ENCODE data around the gene MPP7.

Gene MPP7

DNA sequence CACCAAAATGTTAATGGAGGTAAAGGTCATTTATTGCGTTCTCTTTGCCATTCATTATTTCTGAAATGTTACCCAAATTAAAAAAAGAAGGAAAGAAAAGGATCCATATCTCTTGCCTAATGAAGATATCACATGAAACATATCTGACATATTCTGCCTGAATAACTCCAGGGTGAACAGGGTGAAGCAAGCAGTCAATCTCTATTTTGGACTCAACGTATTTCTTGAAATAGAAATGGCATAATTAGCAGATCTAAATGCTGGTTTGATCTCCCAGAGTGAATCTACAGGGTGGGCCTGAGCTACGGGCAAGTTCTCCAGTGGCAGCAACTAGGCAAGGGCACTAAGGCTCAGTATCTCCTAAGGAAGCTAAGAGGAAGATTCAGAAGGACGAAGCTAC is 24.0 kb downstream of the MPP7 start:
- no peak for ATAC-seq (replicated peaks)
- no peak overlapping the region for H3K4me3 Mint-ChIP-seq
- no peaks in the 10 kb centered on the region for H3K9me3 Mint-ChIP-seq
- H3K4me1 Mint-ChIP-seq (ENCODE audit: low read depth in 2 of 2), result peaks cover 9 to 23% of the 10 kb centered on the region in 2 donors
- H3K36me3 Mint-ChIP-seq (ENCODE audit: insufficient read depth), result no peaks in the 10 kb centered on the region
- DNase-seq, result no peak
- no peak overlapping the region for H3K27ac Mint-ChIP-seq
- H3K27me3 Mint-ChIP-seq, result no peaks in the 10 kb centered on the region

DNA sequence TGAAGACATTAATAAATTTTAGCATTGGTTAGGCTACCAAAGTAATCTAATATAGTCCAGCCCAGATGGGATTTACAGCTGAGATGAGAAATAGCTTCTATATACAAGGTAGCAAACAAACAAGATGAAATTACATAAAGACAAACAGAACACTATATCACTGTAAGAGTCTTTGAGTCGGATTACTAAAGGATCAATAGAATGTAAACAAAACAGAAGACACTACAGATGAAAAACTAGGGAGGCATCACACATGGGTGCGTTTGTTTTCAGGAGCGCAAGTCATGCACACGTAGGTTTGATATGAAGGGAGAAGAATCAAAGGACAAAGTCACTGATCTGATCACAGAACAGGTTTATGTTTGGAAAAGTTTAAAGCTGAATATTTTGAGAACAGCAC is 26.5 kb downstream of the MPP7 start:
- DNase-seq, result no peak

DNA sequence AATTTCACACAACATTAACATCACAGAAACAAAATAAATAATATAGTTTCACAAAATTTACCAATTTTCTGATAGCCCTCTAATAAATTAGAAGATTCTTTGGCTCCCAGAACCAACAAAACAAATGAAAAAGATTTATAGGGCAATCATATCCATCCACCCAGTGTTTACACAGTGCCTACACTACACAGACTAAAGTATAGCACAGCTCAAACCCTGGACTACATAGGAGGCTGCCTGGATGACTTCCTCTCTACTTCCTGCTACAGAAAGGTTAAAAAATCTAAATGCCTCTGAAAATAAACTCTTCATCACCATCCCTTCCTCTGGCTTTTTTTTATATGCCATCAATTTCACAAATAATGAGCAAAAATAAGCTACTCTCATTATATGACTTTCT is 28.4 kb downstream of the MPP7 start:
- ATAC-seq (replicated peaks) (no peak), DNase-seq (no peak)
- Mint-ChIP-seq H3K27me3 (no peaks in the 10 kb centered on the region), H3K27ac (no peak overlapping the region), H3K36me3 (ENCODE audit: insufficient read depth) (no peaks in the 10 kb centered on the region), H3K4me3 (no peak overlapping the region), H3K4me1 (ENCODE audit: low read depth in 2 of 2) (peaks cover 9 to 26% of the 10 kb centered on the region in 2 donors), H3K9me3 (no peaks in the 10 kb centered on the region)

More for the DNA sequence above, 26.5 kb downstream of the MPP7 start:
- Mint-ChIP-seq H3K27me3 (no peaks in the 10 kb centered on the region), H3K4me1 (ENCODE audit: low read depth in 2 of 2) (peaks cover 11 to 27% of the 10 kb centered on the region in 2 donors), H3K4me3 (no peak overlapping the region), H3K36me3 (ENCODE audit: insufficient read depth) (no peaks in the 10 kb centered on the region), H3K9me3 (no peaks in the 10 kb centered on the region), H3K27ac (no peak overlapping the region)
- no peak for ATAC-seq (replicated peaks)

DNA sequence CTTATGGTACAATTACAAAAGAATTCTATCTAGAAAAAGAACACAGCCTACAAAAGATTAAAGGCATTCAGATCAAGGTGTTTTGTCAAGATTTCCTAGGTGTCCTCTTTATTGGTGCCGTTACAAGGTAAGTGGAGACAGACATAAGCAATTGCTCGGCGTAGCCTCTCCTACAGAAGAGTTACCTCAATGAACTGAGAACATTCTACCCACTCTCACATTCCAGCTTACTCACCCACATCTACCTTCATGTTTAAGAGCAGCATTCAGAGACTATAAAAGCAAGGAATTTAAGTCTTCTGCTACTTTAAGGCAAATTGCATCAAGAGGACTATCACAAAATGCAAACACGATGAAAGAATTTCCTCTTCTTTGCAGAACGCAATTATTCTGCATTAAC is 29.5 kb downstream of the MPP7 start:
- Mint-ChIP-seq H3K27ac (no peak overlapping the region), H3K9me3 (no peaks in the 10 kb centered on the region), H3K36me3 (ENCODE audit: insufficient read depth) (no peaks in the 10 kb centered on the region), H3K4me3 (no peak overlapping the region), H3K4me1 (ENCODE audit: low read depth in 2 of 2) (peaks cover 7 to 26% of the 10 kb centered on the region in 2 donors), H3K27me3 (no peaks in the 10 kb centered on the region)
- DNase-seq (no peak), ATAC-seq (replicated peaks) (no peak)

DNA sequence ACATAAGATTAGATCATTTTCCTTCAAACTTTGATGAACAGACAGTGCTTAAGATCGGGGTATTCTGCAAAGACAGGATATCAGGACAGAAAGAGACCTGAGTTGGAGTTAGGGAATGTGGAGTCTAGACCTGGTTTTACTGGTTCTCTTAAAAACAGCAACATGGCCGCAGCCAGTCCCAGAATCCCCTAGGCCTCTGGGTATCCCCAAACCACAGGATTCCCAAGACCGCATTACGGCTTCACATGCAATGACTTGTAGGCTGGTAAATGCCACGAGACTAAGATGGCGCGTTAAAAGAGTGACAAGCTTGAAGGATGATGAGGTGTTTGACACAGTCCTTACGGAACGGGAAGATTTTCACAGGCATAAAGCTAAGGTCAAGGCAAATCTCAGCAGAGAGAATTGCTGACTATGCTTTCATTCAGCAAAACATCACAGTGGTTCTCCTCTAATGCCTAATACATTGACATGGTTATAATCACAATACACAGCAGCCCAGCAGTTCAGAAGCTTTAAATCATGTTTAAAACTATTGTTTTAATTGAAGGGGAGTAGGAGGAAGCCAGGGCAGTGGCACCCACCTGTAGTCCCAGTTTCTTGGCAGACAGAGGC is 32.9 kb downstream of the MPP7 start:
- ATAC-seq (replicated peaks), result no peak
- Mint-ChIP-seq H3K27ac (no peak overlapping the region), H3K4me1 (ENCODE audit: low read depth in 2 of 2) (peaks cover 9 to 20% of the 10 kb centered on the region in 2 donors), H3K9me3 (no peaks in the 10 kb centered on the region), H3K36me3 (ENCODE audit: insufficient read depth) (no peaks in the 10 kb centered on the region), H3K4me3 (no peak overlapping the region), H3K27me3 (no peaks in the 10 kb centered on the region)
- no peak for DNase-seq

DNA sequence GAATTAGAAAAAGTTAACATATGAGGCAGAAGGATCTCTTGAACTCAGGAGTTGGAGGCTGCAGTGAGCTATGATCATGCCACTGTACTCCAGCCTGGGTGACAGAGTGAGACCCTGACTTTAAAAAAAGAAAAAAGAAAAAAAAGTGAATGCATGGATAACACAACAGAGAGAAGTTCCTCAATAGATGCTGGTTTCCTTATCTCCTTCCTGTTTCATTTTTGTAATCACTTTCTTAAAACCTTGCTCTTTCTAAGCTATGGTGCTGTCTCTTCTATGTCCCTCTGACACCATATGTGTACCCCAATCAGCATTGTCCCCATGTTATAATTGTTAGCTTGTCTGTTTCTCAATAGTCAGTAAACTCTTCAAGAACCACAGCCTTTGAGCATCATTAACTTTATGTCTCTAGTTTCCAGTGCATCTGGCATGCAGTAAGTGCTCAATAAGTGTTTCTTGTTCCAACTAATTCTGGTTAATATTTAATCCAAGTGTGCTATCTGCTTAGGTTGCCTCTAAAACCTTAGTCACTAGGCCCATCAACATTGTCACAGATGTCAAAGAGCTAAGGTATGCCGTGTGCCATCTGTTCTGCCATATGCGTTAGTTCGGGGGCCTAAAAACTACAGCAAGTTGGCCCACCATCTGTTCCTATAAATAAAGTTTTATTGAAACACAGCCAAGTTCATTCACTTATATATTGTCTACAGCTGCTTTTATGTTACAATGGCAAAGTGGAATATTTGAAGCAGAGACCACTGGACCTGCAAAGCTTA is 36.2 kb downstream of the MPP7 start:
- H3K9me3 Mint-ChIP-seq, result no peaks in the 10 kb centered on the region
- peaks cover 10 to 12% of the 10 kb centered on the region in 2 donors for H3K4me1 Mint-ChIP-seq (ENCODE audit: low read depth in 2 of 2)
- H3K36me3 Mint-ChIP-seq (ENCODE audit: insufficient read depth), result peaks cover 2% of the 10 kb centered on the region
- H3K4me3 Mint-ChIP-seq, result no peak overlapping the region
- H3K27ac Mint-ChIP-seq, result peak overlapping the region in 1 of 2 donors; percentile 44
- no peaks in the 10 kb centered on the region for H3K27me3 Mint-ChIP-seq
- DNase-seq, result no peak
- no peak for ATAC-seq (replicated peaks)

DNA sequence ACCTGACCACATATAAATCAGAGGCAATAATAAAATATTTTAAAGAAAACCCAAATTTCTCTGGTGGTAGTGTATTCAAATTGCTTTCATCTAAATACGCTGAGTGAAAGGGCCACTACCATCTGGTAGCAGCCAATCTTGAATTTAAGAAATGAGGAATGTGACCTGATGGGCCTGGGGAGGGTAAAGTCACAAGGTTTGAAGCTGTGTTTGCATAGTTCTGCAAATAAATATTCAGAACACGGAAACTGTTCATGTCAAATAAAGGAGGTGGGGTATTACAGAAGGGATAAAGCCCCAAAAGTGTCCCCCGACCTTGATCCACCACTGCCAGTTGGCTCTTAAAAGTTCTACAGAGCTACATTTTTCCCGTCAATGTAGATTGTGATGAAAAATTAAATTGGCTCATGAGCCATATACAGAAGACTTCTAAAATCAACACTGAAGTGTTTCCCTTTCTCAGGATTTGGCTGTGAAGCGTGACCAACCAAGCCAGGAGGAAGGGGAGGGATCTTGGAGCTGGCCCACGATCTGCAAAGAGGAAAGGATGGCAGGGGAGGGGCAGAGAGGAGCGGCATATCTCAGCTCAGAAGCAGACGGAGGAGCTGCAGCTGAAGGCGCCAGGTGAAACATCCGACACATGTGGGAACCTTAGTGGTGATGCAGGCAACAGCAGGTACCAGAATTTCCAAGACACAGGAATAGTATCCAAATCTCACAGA is 39.6 kb downstream of the MPP7 start:
- H3K27ac Mint-ChIP-seq, result peak overlapping the region; percentile 49 to 87
- H3K4me1 Mint-ChIP-seq (ENCODE audit: low read depth in 2 of 2), result peaks cover 16 to 18% of the 10 kb centered on the region in 2 donors
- peaks cover 2% of the 10 kb centered on the region for H3K36me3 Mint-ChIP-seq (ENCODE audit: insufficient read depth)
- DNase-seq, result no peak
- H3K27me3 Mint-ChIP-seq, result no peaks in the 10 kb centered on the region
- no peaks in the 10 kb centered on the region for H3K9me3 Mint-ChIP-seq
- H3K4me3 Mint-ChIP-seq, result no peak overlapping the region
- ATAC-seq (replicated peaks), result no peak

DNA sequence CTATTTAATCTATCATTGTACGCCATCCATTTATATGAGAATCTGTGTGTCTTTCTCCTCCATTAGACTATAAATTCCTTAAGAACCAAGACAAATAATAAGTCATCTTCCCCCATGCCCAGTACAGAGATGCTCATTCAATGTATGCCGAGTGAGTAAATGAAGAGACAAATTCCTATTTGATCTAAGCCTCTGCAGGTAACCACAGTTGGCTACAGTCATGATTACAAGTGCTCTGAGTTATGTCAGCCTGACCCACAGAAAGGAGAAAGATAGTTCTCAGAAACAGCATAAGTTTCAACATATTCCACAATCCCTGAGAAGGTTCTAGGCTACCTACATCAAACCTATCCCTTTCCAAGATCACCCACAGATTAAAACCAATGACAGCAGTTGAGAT is 46.1 kb downstream of the MPP7 start:
- no peaks in the 10 kb centered on the region for H3K9me3 Mint-ChIP-seq
- ATAC-seq (replicated peaks), result no peak
- DNase-seq, result no peak

DNA sequence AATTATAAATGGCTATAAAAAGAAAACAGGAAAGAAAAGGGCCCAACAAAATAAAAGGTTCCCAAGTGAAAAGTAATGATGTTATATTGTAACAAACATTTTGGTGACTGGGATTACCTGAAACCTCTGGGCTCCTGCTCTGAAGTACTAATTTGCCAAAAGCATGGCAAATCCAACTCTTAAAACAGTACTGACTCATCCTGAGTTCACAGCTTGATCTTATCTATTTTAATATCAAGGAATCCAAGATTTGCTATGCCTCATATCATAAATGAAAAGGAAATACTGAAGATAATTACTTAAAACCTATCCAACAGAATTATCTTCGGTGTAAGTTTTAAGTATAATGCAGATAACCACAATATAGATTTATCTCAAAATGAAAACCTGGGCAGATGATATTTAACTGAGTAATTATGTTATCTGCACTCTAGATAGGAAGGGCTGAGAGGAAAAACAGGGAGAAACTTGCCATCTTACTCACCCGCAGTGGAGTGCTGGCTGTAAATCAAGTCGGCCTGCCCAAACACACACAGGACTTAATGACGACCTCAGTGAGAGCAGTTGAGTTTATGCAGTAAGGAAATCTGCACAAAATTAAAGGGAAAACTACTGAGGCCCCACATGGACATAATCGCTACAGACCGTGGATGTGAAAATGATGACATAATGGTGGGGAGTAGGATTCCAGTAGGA is 48.4 kb downstream of the MPP7 start:
- H3K4me1 Mint-ChIP-seq (ENCODE audit: low read depth in 2 of 2), result peaks cover 6 to 11% of the 10 kb centered on the region in 2 donors
- H3K9me3 Mint-ChIP-seq, result no peaks in the 10 kb centered on the region
- H3K36me3 Mint-ChIP-seq (ENCODE audit: insufficient read depth), result no peaks in the 10 kb centered on the region
- H3K4me3 Mint-ChIP-seq, result no peak overlapping the region
- ATAC-seq (replicated peaks), result no peak
- no peak for DNase-seq
- H3K27me3 Mint-ChIP-seq, result no peaks in the 10 kb centered on the region
- no peak overlapping the region for H3K27ac Mint-ChIP-seq

More for the DNA sequence above, 46.1 kb downstream of the MPP7 start:
- Mint-ChIP-seq H3K4me1 (ENCODE audit: low read depth in 2 of 2) (peaks cover 14 to 15% of the 10 kb centered on the region in 2 donors), H3K36me3 (ENCODE audit: insufficient read depth) (no peaks in the 10 kb centered on the region), H3K4me3 (no peak overlapping the region), H3K27ac (peak overlapping the region in 1 of 2 donors; percentile 2), H3K27me3 (no peaks in the 10 kb centered on the region)

DNA sequence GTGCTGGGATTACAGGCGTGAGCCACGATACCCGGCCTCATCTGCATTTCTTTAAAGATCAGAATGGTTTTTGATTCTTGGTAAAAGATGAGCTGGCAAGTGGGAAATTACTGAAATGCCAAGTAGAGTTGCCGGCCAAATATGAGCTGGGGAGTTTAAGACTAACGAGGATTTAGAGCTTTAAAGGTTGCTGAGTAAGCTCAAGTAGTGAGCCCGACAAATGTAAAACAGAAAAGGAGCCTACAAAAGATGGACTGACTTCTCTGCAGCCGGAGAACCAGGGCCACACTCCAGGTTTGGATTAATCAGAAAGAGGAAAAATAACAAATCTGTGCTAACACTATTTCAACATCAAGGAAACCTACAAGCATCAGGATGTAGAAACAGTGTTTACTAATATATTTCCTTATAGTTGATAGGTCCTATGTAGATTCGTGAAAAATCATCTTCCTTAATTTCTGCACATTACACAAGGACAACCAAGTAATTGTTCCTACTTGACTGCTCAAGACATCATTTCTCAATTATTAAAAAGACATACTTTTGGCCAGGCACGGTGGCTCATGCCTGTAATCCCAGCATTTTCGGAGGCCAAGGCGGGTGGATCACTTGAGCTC is 49.6 kb downstream of the MPP7 start:
- peak overlapping the region in 1 of 2 donors; percentile 35 for H3K27ac Mint-ChIP-seq
- peaks cover 8 to 14% of the 10 kb centered on the region in 2 donors for H3K4me1 Mint-ChIP-seq (ENCODE audit: low read depth in 2 of 2)
- H3K4me3 Mint-ChIP-seq, result no peak overlapping the region
- no peak for ATAC-seq (replicated peaks)
- no peaks in the 10 kb centered on the region for H3K36me3 Mint-ChIP-seq (ENCODE audit: insufficient read depth)
- no peaks in the 10 kb centered on the region for H3K27me3 Mint-ChIP-seq
- H3K9me3 Mint-ChIP-seq, result no peaks in the 10 kb centered on the region
- no peak for DNase-seq
